Measurements from ENCODE around the gene BAIAP2. TPM values are rescaled to one million over a fixed set of nuclear protein-coding genes. Genes with fewer than 3 reads are reported as not detected.

The BAIAP2 gene
- total RNA-seq, 4 donors from 2014 or later, result 7.3 to 36.1 (median 15.4) TPM

DNA sequence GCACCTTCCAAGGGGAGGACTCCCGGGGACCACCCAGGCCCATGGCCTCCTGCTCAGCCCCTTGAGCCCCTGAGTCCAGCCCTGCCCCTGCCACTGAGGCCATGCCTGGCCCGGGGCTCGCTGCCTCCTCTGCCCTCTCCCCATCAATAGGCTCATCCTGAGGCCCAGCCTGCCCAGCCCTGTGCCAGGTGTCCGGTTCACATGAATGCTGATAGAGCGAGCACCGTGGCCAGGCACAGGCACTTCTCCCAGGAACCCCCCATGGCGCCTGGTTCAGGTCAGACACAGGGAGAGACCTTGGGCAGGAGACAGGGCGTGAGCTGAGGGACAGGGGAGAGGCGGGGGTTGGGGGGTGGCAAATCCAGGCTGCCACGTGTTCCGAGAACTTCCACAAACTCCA is 127.5 kb downstream of the BAIAP2 start:
- in situ Hi-C loops (cut with MboI; ENCODE audit: low sequenced_read_pairs in 4 of 4), result no loop called here
- intact Hi-C loops (cut with DNase I; ENCODE audit: low total_unique reads), result no loop called here
- Histone ChIP-seq H3K27me3 (peaks cover 17 to 29% (median 23%) of the 10 kb centered on the region in 3 donors), H3K4me3 (no peak overlapping the region), H3K36me3 (no peaks in the 10 kb centered on the region), H3K27ac (no peak overlapping the region), H3K9me3 (no peaks in the 10 kb centered on the region), H3K4me1 (peaks cover 0 to 3% of the 10 kb centered on the region in 2 donors)
- no peak for TF ChIP-seq POLR2A (IDR thresholded peaks at IDR 0.05)
- TF ChIP-seq, protein P1, sequence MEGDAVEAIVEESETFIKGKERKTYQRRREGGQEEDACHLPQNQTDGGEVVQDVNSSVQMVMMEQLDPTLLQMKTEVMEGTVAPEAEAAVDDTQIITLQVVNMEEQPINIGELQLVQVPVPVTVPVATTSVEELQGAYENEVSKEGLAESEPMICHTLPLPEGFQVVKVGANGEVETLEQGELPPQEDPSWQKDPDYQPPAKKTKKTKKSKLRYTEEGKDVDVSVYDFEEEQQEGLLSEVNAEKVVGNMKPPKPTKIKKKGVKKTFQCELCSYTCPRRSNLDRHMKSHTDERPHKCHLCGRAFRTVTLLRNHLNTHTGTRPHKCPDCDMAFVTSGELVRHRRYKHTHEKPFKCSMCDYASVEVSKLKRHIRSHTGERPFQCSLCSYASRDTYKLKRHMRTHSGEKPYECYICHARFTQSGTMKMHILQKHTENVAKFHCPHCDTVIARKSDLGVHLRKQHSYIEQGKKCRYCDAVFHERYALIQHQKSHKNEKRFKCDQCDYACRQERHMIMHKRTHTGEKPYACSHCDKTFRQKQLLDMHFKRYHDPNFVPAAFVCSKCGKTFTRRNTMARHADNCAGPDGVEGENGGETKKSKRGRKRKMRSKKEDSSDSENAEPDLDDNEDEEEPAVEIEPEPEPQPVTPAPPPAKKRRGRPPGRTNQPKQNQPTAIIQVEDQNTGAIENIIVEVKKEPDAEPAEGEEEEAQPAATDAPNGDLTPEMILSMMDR (IDR thresholded peaks at IDR 0.05 in 4 of 5, conservative IDR thresholded peaks at IDR 0.05 in 1 of 5), result no peak
- ATAC-seq, result no peak
- no peak for DNase-seq

DNA sequence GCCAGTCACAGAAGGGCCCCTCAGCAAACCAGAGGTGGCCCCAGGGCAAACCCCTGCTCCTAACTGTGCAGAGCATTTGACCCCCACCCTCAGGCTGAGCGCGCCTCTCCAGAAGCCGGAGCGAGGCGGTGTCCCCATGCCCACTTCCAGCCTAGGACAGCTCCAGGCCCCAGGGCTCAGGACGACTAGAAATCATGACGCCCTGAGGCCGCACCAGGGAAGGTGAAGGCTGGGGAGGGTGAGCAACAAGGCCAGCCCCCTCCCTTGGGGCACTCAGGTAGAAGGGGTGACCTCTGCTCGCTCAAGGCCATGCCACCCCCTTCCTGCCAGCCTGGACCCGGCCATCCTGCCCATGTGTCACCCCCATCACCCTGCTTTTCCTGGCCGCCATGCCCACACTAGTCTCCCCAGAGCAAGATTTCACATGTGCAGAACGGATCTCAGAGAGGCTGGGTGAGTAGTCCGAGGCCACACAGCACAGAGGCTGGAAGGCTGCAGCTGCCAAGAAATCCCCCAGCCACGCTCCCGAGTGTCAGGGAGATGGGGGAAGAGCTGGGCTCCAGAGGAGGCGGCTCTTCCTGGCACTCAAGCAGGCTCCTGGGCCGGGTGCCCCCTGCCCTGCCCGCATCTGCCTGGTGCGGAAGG is 128.2 kb downstream of the BAIAP2 start:
- Histone ChIP-seq H3K4me1 (peaks cover 0 to 3% of the 10 kb centered on the region in 2 donors), H3K4me3 (no peak overlapping the region), H3K36me3 (no peaks in the 10 kb centered on the region), H3K27me3 (peaks cover 17 to 29% (median 23%) of the 10 kb centered on the region in 3 donors), H3K9me3 (no peaks in the 10 kb centered on the region), H3K27ac (no peak overlapping the region)
- in situ Hi-C loops (cut with MboI; ENCODE audit: low sequenced_read_pairs in 4 of 4), result no loop called here
- no peak for ATAC-seq
- intact Hi-C loops (cut with DNase I; ENCODE audit: low total_unique reads), result no loop called here
- no peak for DNase-seq
- TF ChIP-seq, protein P1 (IDR thresholded peaks at IDR 0.05 in 4 of 5, conservative IDR thresholded peaks at IDR 0.05 in 1 of 5), result no peak
- TF ChIP-seq POLR2A (IDR thresholded peaks at IDR 0.05), result no peak

DNA sequence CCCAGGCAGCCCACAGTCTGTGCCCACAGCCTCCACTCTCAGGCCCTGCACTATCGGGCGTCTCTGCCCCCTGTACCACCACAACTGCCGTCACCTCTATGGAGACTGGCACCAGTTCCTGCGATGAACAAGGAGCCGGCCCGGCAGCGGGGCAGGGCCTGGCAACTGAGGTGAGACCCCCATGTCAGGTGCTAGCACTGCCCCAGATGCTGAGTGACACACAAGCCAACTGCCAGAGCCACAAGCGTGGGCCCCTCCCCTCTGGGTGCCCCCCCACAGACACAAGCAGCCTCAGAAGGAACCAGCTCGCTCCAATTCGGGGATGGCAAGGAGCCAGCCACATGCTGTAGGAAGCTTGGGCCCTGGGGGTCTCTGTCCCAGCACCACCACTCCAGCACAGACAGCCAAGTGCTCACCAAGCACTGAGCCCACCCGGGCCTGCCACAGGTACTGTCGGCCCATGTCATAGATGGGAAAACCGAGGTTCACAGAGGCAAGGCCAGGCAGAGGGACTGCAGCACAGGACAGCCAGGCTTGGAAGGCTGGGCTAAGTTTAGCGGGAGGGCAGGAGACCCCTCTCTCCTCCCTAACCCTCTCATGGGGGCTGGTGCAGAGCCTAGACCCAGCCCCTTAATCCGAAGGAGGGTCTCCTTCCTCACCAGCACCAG is 128.9 kb downstream of the BAIAP2 start:
- Histone ChIP-seq H3K27ac (no peak overlapping the region), H3K4me3 (no peak overlapping the region), H3K36me3 (no peaks in the 10 kb centered on the region), H3K9me3 (no peaks in the 10 kb centered on the region), H3K4me1 (peaks cover 0 to 3% of the 10 kb centered on the region in 2 donors), H3K27me3 (peaks cover 17 to 29% (median 23%) of the 10 kb centered on the region in 3 donors)
- ATAC-seq, result no peak
- TF ChIP-seq POLR2A (IDR thresholded peaks at IDR 0.05), result no peak
- TF ChIP-seq, protein P1 (IDR thresholded peaks at IDR 0.05 in 4 of 5, conservative IDR thresholded peaks at IDR 0.05 in 1 of 5), result no peak
- intact Hi-C loops (cut with DNase I; ENCODE audit: low total_unique reads) (no loop called here), in situ Hi-C loops (cut with MboI; ENCODE audit: low sequenced_read_pairs in 4 of 4) (no loop called here)
- no peak for DNase-seq

DNA sequence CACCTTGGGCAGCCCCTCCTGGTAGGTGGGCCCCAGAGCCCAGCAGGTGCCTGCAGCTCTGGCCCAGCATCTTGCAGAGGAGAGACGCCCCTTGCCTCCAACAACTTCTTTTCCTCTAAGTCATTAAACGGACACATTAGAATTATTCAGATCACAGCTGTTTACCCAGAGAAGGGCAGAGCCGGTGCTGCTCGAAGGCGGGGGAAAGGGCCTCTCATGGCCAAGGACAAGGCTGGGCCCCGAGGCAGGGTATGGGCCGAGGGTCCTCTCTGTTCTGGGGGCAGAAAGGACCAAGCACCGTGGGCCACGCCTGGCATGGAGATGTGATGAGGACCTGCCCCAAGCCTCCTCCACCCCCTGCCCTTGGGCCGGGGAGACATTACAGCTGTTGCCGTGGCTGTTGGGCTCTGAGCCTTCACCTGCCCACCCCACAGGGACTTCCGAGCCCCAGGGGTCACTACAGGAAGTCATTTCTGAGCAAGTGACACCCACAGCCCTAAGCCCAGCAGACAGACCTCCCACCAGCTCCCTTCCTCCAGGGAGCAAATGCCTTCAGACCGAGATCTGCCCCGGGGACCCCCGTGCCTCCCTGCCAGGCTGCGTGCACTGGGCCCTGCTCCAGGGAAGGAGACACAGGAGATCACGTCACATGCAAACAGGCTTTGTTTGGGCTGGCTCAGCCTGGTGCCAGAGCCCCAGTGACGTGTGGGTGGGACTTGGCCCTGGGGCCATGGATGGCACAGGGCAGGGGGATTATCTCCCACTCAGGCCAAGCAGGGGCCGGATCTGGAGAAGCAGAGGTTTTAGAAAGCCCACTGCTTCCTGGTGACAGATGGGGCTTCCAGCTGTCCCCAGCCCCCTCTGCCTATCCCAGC is 129.7 kb downstream of the BAIAP2 start:
- in situ Hi-C loops (cut with MboI; ENCODE audit: low sequenced_read_pairs in 4 of 4) (no loop called here), intact Hi-C loops (cut with DNase I; ENCODE audit: low total_unique reads) (no loop called here)
- H3K27me3 ChIP-seq, result peaks cover 17 to 29% (median 23%) of the 10 kb centered on the region in 3 donors
- no peak for DNase-seq
- peaks cover 0 to 3% of the 10 kb centered on the region in 2 donors for H3K4me1 ChIP-seq
- no peak for TF ChIP-seq POLR2A (IDR thresholded peaks at IDR 0.05)
- TF ChIP-seq, protein P1 (IDR thresholded peaks at IDR 0.05 in 4 of 5, conservative IDR thresholded peaks at IDR 0.05 in 1 of 5), result no peak
- no peak overlapping the region for H3K27ac ChIP-seq
- no peak for ATAC-seq
- H3K4me3 ChIP-seq, result no peak overlapping the region
- no peaks in the 10 kb centered on the region for H3K9me3 ChIP-seq
- H3K36me3 ChIP-seq, result no peaks in the 10 kb centered on the region

All from gastrocnemius medialis (tissue), 4 donors.